Measurements from ENCODE around the gene ALX3.

ALX3 gene

DNA sequence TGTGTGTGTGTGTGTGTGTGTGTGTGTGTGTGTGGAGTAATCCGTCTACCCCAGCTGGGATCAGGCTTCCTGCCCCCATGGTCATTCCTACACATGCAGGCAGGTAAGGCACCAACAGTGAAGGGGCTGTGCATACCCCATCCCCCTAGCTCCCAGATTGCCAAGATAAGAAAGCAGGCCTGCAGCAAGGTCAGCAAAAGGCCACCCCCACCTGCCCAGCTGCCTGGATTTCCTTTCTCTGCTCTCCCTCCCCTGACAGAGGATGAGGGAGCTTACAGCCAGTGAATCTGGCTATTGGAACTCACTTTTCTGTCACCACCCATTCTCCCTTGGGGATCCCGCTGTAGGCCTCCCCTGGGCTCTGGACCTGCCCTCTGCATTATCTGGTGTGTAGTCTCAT, 7.9 kb downstream of the ALX3 start:
- H3K4me1 ChIP-seq (ENCODE audit: control insufficient read depth in 1 of 2, insufficient read depth in 2 of 2, low read length in 2 of 2) = peaks cover 46 to 48% of the 10 kb centered on the region in 2 experiments
- no peak overlapping the region for H4K12ac ChIP-seq (ENCODE audit: low read depth, low read length)
- no peak overlapping the region for H2BK5ac ChIP-seq (ENCODE audit: low read depth, low read length, poor library complexity)
- no peak for DNase-seq
- H2AFZ ChIP-seq (ENCODE audit: insufficient read depth, low read length, poor library complexity) = no peak overlapping the region
- H3K79me1 ChIP-seq (ENCODE audit: low read length) = peaks cover 8% of the 10 kb centered on the region
- H3K4me2 ChIP-seq (ENCODE audit: low read length) = no peak overlapping the region
- H2BK120ac ChIP-seq (ENCODE audit: insufficient read depth, low read length, poor library complexity) = no peak overlapping the region
- peaks cover 18% of the 10 kb centered on the region for H3K27me3 ChIP-seq (ENCODE audit: insufficient read depth, low read length)
- H2AK5ac ChIP-seq (ENCODE audit: low read length) = no peak overlapping the region
- H3K4me3 ChIP-seq (ENCODE audit: low read depth, low read length) = no peak overlapping the region
- no peaks in the 10 kb centered on the region for H3K79me2 ChIP-seq (ENCODE audit: control insufficient read depth, insufficient read depth, low read length, poor library complexity)
- no peak overlapping the region for H2BK12ac ChIP-seq (ENCODE audit: low read length)
- H3K9ac ChIP-seq (ENCODE audit: low read length) = no peak overlapping the region
- no peak overlapping the region for H4K91ac ChIP-seq (ENCODE audit: low read depth, low read length)
- peaks cover 6 to 10% of the 10 kb centered on the region in 2 experiments for H3K36me3 ChIP-seq (ENCODE audit: control insufficient read depth in 1 of 2, insufficient read depth in 2 of 2, low read length in 2 of 2)
- no CpG with 5 or more reads among the region's 2 CpGs for WGBS (ENCODE audit: extremely low coverage, insufficient coverage, insufficient read length)
- no peak overlapping the region for H4K8ac ChIP-seq (ENCODE audit: low read depth, low read length)
- H3K14ac ChIP-seq (ENCODE audit: low read length) = no peak overlapping the region
- no peak overlapping the region for H3K27ac ChIP-seq (ENCODE audit: low read depth, low read length)
- no peak overlapping the region for H3K23ac ChIP-seq (ENCODE audit: low read length)
- H3K4ac ChIP-seq (ENCODE audit: low read depth, low read length) = no peak overlapping the region
- H3K18ac ChIP-seq (ENCODE audit: low read length) = no peak overlapping the region
- H3K9me3 ChIP-seq (ENCODE audit: insufficient read depth, low read depth, low read length) = peaks cover 8% of the 10 kb centered on the region

DNA sequence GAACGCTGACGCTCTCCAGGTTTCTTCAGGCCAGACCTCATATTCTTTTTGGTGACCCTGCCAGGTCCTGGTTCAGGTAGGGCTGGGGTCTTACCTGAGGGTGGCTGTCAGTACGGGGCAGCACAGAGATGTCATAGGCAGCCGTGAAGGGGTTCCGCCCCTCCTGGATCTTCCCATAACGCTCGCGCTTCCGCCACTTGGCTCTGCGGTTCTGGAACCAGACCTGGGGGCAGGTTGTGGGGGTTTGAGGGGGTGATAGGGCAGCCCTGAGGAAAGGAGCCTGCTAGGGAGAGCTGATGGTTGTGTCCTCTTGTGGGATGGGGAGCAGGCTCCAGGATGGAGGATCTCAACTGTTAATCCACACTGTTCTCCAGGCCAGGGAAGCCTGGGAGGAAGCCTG, 9.1 kb downstream of the ALX3 start:
- H3K4me1 ChIP-seq (ENCODE audit: control insufficient read depth in 1 of 2, insufficient read depth in 2 of 2, low read length in 2 of 2) = peaks cover 49 to 50% of the 10 kb centered on the region in 2 experiments
- H3K18ac ChIP-seq (ENCODE audit: low read length) = no peak overlapping the region
- H3K27me3 ChIP-seq (ENCODE audit: insufficient read depth, low read length) = peaks cover 7% of the 10 kb centered on the region
- H2BK120ac ChIP-seq (ENCODE audit: insufficient read depth, low read length, poor library complexity) = no peak overlapping the region
- H3K36me3 ChIP-seq (ENCODE audit: control insufficient read depth in 1 of 2, insufficient read depth in 2 of 2, low read length in 2 of 2) = peaks cover 16 to 17% of the 10 kb centered on the region in 2 experiments
- no CpG with 5 or more reads among the region's 10 CpGs for WGBS (ENCODE audit: extremely low coverage, insufficient coverage, insufficient read length)
- H3K4me2 ChIP-seq (ENCODE audit: low read length) = no peak overlapping the region
- H2AK5ac ChIP-seq (ENCODE audit: low read length) = no peak overlapping the region
- no peak overlapping the region for H2BK12ac ChIP-seq (ENCODE audit: low read length)
- H3K79me2 ChIP-seq (ENCODE audit: control insufficient read depth, insufficient read depth, low read length, poor library complexity) = no peaks in the 10 kb centered on the region
- no peak overlapping the region for H3K4ac ChIP-seq (ENCODE audit: low read depth, low read length)
- no peak overlapping the region for H2AFZ ChIP-seq (ENCODE audit: insufficient read depth, low read length, poor library complexity)
- no peak overlapping the region for H3K27ac ChIP-seq (ENCODE audit: low read depth, low read length)
- H3K4me3 ChIP-seq (ENCODE audit: low read depth, low read length) = no peak overlapping the region
- no peak overlapping the region for H3K23ac ChIP-seq (ENCODE audit: low read length)
- no peak overlapping the region for H2BK5ac ChIP-seq (ENCODE audit: low read depth, low read length, poor library complexity)
- H4K12ac ChIP-seq (ENCODE audit: low read depth, low read length) = no peak overlapping the region
- H3K79me1 ChIP-seq (ENCODE audit: low read length) = peaks cover 8% of the 10 kb centered on the region
- no peak for DNase-seq
- no peak overlapping the region for H4K8ac ChIP-seq (ENCODE audit: low read depth, low read length)
- H3K9me3 ChIP-seq (ENCODE audit: insufficient read depth, low read depth, low read length) = peaks cover 4% of the 10 kb centered on the region
- no peak overlapping the region for H3K14ac ChIP-seq (ENCODE audit: low read length)
- no peak overlapping the region for H3K9ac ChIP-seq (ENCODE audit: low read length)
- no peak overlapping the region for H4K91ac ChIP-seq (ENCODE audit: low read depth, low read length)

DNA sequence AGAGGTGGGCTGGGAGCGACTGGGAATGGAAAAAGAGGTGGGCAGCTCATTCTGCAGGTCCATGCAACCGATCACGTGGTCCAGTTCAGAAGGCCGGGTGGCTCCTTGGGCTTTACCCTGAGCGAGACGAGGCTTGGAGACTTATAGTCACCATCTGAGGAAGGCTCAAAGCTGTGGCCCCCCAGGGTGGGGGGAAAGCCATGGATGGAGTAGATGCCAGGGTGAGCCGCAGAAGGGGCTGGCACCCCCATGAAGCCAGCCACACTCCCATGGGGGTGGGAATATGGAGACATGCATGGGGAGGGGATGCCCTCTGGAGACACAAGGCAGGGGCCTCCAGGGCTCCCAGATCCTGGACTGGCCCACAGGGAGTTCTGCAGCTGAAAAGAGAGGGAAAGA, 9.8 kb downstream of the ALX3 start:
- H3K4me1 ChIP-seq (ENCODE audit: control insufficient read depth in 1 of 2, insufficient read depth in 2 of 2, low read length in 2 of 2) = peaks cover 49 to 50% of the 10 kb centered on the region in 2 experiments
- no peak overlapping the region for H3K9ac ChIP-seq (ENCODE audit: low read length)
- WGBS (ENCODE audit: extremely low coverage, insufficient coverage, insufficient read length) = no CpG with 5 or more reads among the region's 7 CpGs
- H3K4me3 ChIP-seq (ENCODE audit: low read depth, low read length) = no peak overlapping the region
- H3K79me1 ChIP-seq (ENCODE audit: low read length) = peaks cover 8% of the 10 kb centered on the region
- no peak overlapping the region for H3K4ac ChIP-seq (ENCODE audit: low read depth, low read length)
- peak overlapping the region; percentile 20 for H2BK12ac ChIP-seq (ENCODE audit: low read length)
- peaks cover 19 to 21% of the 10 kb centered on the region in 2 experiments for H3K36me3 ChIP-seq (ENCODE audit: control insufficient read depth in 1 of 2, insufficient read depth in 2 of 2, low read length in 2 of 2)
- no peak for DNase-seq
- no peak overlapping the region for H3K23ac ChIP-seq (ENCODE audit: low read length)
- no peak overlapping the region for H3K4me2 ChIP-seq (ENCODE audit: low read length)
- H3K79me2 ChIP-seq (ENCODE audit: control insufficient read depth, insufficient read depth, low read length, poor library complexity) = no peaks in the 10 kb centered on the region
- H2BK5ac ChIP-seq (ENCODE audit: low read depth, low read length, poor library complexity) = no peak overlapping the region
- H3K18ac ChIP-seq (ENCODE audit: low read length) = peak overlapping the region; percentile 34
- H2AFZ ChIP-seq (ENCODE audit: insufficient read depth, low read length, poor library complexity) = no peak overlapping the region
- H4K12ac ChIP-seq (ENCODE audit: low read depth, low read length) = no peak overlapping the region
- H2AK5ac ChIP-seq (ENCODE audit: low read length) = no peak overlapping the region
- peaks cover 1% of the 10 kb centered on the region for H3K27me3 ChIP-seq (ENCODE audit: insufficient read depth, low read length)
- H3K9me3 ChIP-seq (ENCODE audit: insufficient read depth, low read depth, low read length) = peaks cover 4% of the 10 kb centered on the region
- no peak overlapping the region for H2BK120ac ChIP-seq (ENCODE audit: insufficient read depth, low read length, poor library complexity)
- H3K14ac ChIP-seq (ENCODE audit: low read length) = no peak overlapping the region
- H4K8ac ChIP-seq (ENCODE audit: low read depth, low read length) = no peak overlapping the region
- H4K91ac ChIP-seq (ENCODE audit: low read depth, low read length) = no peak overlapping the region
- no peak overlapping the region for H3K27ac ChIP-seq (ENCODE audit: low read depth, low read length)

DNA sequence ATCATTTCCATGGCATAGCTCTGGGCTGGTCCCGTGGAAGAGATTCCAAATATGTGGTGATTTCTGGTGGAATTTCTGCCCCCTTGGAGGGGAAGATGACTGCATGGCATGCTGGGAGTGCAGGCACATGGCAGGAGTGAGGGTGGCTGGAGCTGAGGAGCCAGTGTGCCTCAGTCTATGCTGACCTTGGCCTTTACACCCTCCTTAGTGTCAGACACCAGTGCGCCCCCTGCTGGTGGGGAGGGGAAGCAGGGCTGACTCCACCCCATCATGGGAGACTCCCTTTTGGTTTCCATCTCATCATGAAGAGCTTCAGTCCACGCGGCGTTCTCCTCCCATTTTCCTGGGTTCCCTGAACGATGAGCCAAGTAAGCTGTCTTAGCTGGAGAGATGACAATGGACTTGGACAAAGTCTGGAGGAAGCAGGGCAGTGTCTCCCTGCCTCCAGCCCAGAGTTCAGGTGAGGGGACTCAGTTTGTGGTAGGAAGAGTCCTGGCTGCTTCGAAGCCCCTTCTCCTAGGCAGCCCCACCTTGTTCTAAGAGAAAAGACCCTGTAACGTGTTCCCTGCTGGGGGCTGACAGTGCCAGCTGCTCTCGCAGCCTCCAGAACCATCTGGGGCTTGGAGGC, 10.3 kb downstream of the ALX3 start:
- no peak overlapping the region for H3K4ac ChIP-seq (ENCODE audit: low read depth, low read length)
- H2BK120ac ChIP-seq (ENCODE audit: insufficient read depth, low read length, poor library complexity) = no peak overlapping the region
- no peak overlapping the region for H3K9ac ChIP-seq (ENCODE audit: low read length)
- no peak overlapping the region for H4K91ac ChIP-seq (ENCODE audit: low read depth, low read length)
- H2BK5ac ChIP-seq (ENCODE audit: low read depth, low read length, poor library complexity) = no peak overlapping the region
- no peak overlapping the region for H3K4me2 ChIP-seq (ENCODE audit: low read length)
- peak overlapping the region; percentile 83 for H3K18ac ChIP-seq (ENCODE audit: low read length)
- no peak overlapping the region for H2AFZ ChIP-seq (ENCODE audit: insufficient read depth, low read length, poor library complexity)
- H3K79me1 ChIP-seq (ENCODE audit: low read length) = peaks cover 8% of the 10 kb centered on the region
- peak overlapping the region; percentile 61 for H2BK12ac ChIP-seq (ENCODE audit: low read length)
- peaks cover 23 to 26% of the 10 kb centered on the region in 2 experiments for H3K36me3 ChIP-seq (ENCODE audit: control insufficient read depth in 1 of 2, insufficient read depth in 2 of 2, low read length in 2 of 2)
- H3K27ac ChIP-seq (ENCODE audit: low read depth, low read length) = no peak overlapping the region
- H3K27me3 ChIP-seq (ENCODE audit: insufficient read depth, low read length) = no peaks in the 10 kb centered on the region
- peak overlapping the region; percentile 21 for H3K4me3 ChIP-seq (ENCODE audit: low read depth, low read length)
- H4K12ac ChIP-seq (ENCODE audit: low read depth, low read length) = no peak overlapping the region
- no peak overlapping the region for H3K14ac ChIP-seq (ENCODE audit: low read length)
- peaks cover 49 to 50% of the 10 kb centered on the region in 2 experiments for H3K4me1 ChIP-seq (ENCODE audit: control insufficient read depth in 1 of 2, insufficient read depth in 2 of 2, low read length in 2 of 2)
- H2AK5ac ChIP-seq (ENCODE audit: low read length) = peak overlapping the region; percentile 73
- no peak overlapping the region for H3K23ac ChIP-seq (ENCODE audit: low read length)
- H4K8ac ChIP-seq (ENCODE audit: low read depth, low read length) = no peak overlapping the region
- peak; percentile 28 to 66 for DNase-seq
- H3K79me2 ChIP-seq (ENCODE audit: control insufficient read depth, insufficient read depth, low read length, poor library complexity) = no peaks in the 10 kb centered on the region
- WGBS (ENCODE audit: extremely low coverage, insufficient coverage, insufficient read length) = no CpG with 5 or more reads among the region's 9 CpGs
- peaks cover 3% of the 10 kb centered on the region for H3K9me3 ChIP-seq (ENCODE audit: insufficient read depth, low read depth, low read length)
